Body of pancreas (tissue), 4 donors: ENCODE measurements around the gene FAM107B.

Experiments used
- CTCF ChIP-seq, 7 experiments: fragments of 450-650 bp in 4 of 7; fragments of 200-600 bp in 3 of 7; sonication (generic) in 3 of 7; IDR thresholded peaks; one replicate each; pipeline ENCODE4 v1.5.1; 2016 to 2019; ENCODE audit warnings: antibody characterized with exemption in 7 of 7
- POLR2A ChIP-seq, 3 donors: fragments of 450-650 bp; IDR thresholded peaks; one replicate each; pipeline ENCODE4 v1.6.1; 2016; ENCODE audit warnings: antibody characterized with exemption in 3 of 3, mild to moderate bottlenecking in 2 of 3

GRCh38 chr10:14571866-14572507 lies 202.7 kb downstream of the FAM107B start:
- TF ChIP-seq CTCF (IDR thresholded peaks at IDR 0.05) (no peak), POLR2A (IDR thresholded peaks at IDR 0.05) (peak in 2 of 3 donors; percentile 41 to 53)
